ENCODE data around the gene AP2B1.

DNA sequence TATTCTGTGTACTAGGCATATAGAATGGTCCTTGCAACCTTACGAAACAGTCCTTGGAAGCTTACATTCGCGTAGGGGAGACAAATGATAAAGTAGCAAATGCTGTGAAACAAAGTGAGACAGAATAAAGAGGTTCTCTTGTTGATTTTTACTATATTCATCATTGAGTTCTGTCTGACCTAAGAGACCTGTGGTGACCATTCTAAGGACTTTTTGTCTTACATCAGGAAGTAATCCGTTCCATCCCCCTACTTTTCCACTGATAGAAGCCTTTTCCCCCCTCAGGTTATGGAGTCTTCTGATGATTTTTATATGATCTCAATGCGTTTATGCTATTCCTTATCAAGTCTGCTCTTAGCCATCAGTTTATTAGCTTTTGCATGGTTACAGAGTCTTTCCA is 77.6 kb downstream of the AP2B1 start:
- TF ChIP-seq, protein P1, sequence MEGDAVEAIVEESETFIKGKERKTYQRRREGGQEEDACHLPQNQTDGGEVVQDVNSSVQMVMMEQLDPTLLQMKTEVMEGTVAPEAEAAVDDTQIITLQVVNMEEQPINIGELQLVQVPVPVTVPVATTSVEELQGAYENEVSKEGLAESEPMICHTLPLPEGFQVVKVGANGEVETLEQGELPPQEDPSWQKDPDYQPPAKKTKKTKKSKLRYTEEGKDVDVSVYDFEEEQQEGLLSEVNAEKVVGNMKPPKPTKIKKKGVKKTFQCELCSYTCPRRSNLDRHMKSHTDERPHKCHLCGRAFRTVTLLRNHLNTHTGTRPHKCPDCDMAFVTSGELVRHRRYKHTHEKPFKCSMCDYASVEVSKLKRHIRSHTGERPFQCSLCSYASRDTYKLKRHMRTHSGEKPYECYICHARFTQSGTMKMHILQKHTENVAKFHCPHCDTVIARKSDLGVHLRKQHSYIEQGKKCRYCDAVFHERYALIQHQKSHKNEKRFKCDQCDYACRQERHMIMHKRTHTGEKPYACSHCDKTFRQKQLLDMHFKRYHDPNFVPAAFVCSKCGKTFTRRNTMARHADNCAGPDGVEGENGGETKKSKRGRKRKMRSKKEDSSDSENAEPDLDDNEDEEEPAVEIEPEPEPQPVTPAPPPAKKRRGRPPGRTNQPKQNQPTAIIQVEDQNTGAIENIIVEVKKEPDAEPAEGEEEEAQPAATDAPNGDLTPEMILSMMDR (IDR thresholded peaks at IDR 0.05 in 8 of 11, conservative IDR thresholded peaks at IDR 0.05 in 3 of 11): no peak
- TF ChIP-seq POLR2A (IDR thresholded peaks at IDR 0.05) (no peak), POLR2AphosphoS5 (IDR thresholded peaks at IDR 0.05) (no peak)

Data from spleen (tissue), 7 donors.